ENCODE measurements around the gene TGFBR1.

The TGFBR1 gene

GRCh38 chr9:99167119-99167518 is 62.2 kb downstream of the TGFBR1 start:
- DNase-seq (ENCODE audit: low read depth in 2 of 2, low spot score in 1 of 2), result no peak

- no peak for DNase-seq (ENCODE audit: low read depth in 2 of 2, low spot score in 1 of 2)
Measured at GRCh38 chr9:99167694-99168093, 62.8 kb downstream of the TGFBR1 start.

- no peak for DNase-seq (ENCODE audit: low read depth in 2 of 2, low spot score in 1 of 2)
Measured at GRCh38 chr9:99169086-99169485, 64.2 kb downstream of the TGFBR1 start.

- no peak for DNase-seq (ENCODE audit: low read depth in 2 of 2, low spot score in 1 of 2)
Measured at GRCh38 chr9:99169982-99170761, 65.3 kb downstream of the TGFBR1 start.

- no peak for DNase-seq (ENCODE audit: low read depth in 2 of 2, low spot score in 1 of 2)
Measured at GRCh38 chr9:99171225-99172123, 66.6 kb downstream of the TGFBR1 start.

- DNase-seq (ENCODE audit: low read depth in 2 of 2, low spot score in 1 of 2), result no peak
Measured at GRCh38 chr9:99172124-99173091, 67.5 kb downstream of the TGFBR1 start.

GRCh38 chr9:99173570-99174504 is 68.9 kb downstream of the TGFBR1 start:
- DNase-seq (ENCODE audit: low read depth in 2 of 2, low spot score in 1 of 2), result no peak

GRCh38 chr9:99176527-99177013 is 71.7 kb downstream of the TGFBR1 start:
- no peak for DNase-seq (ENCODE audit: low read depth in 2 of 2, low spot score in 1 of 2)

GRCh38 chr9:99177576-99178366 is 72.9 kb downstream of the TGFBR1 start:
- no peak for DNase-seq (ENCODE audit: low read depth in 2 of 2, low spot score in 1 of 2)

- DNase-seq (ENCODE audit: low read depth in 2 of 2, low spot score in 1 of 2), result no peak
Measured at GRCh38 chr9:99178912-99179872, 74.3 kb downstream of the TGFBR1 start.

GRCh38 chr9:99180199-99180598 is 75.3 kb downstream of the TGFBR1 start:
- DNase-seq (ENCODE audit: low read depth in 2 of 2, low spot score in 1 of 2), result no peak

- no peak for DNase-seq (ENCODE audit: low read depth in 2 of 2, low spot score in 1 of 2)
Measured at GRCh38 chr9:99180662-99181061, 75.7 kb downstream of the TGFBR1 start.

GRCh38 chr9:99181206-99181605 is 76.3 kb downstream of the TGFBR1 start:
- no peak for DNase-seq (ENCODE audit: low read depth in 2 of 2, low spot score in 1 of 2)

- no peak for DNase-seq (ENCODE audit: low read depth in 2 of 2, low spot score in 1 of 2)
Measured at GRCh38 chr9:99181621-99182020, 76.7 kb downstream of the TGFBR1 start.

GRCh38 chr9:99182356-99182755 is 77.4 kb downstream of the TGFBR1 start:
- DNase-seq (ENCODE audit: low read depth in 2 of 2, low spot score in 1 of 2), result no peak

- DNase-seq (ENCODE audit: low read depth in 2 of 2, low spot score in 1 of 2), result no peak
Measured at GRCh38 chr9:99183616-99184015, 78.7 kb downstream of the TGFBR1 start.

GRCh38 chr9:99184110-99184474 is 79.2 kb downstream of the TGFBR1 start:
- DNase-seq (ENCODE audit: low read depth in 2 of 2, low spot score in 1 of 2), result no peak
